WTC11 (cell line): ENCODE data around the gene ENGASE. TPM values are rescaled to one million over a fixed set of nuclear protein-coding genes. Genes with fewer than 3 reads are reported as not detected.

Source experiments
- ATAC-seq: fragments of 200-7000 bp; cut with Tn5 transposase; 2 replicates; pipeline ENCODE4 v1.10.0; 2021; ENCODE audit warnings: mild to moderate bottlenecking, moderate library complexity
- CTCF ChIA-PET: fragments of 300-600 bp; sonication (Branson Sonifier 250); formaldehyde crosslinking; loops from one replicate; lab custom pipeline; 2021; ENCODE audit warnings: antibody characterized with exemption; lab: Charles Lee
- POLR2A ChIA-PET: fragments of 350-600 bp; sonication (Branson Sonifier 250); formaldehyde crosslinking; loops from one replicate; lab custom pipeline; 2021; ENCODE audit warnings: antibody characterized with exemption; lab: Charles Lee
- DNase-seq: peaks from one replicate; pipeline ENCODE4 v3.0.0; 2021; ENCODE audit warnings: low spot score
- H3K27ac Mint-ChIP-seq: 2 replicates; pipeline ENCODE4 v1.8.0; 2021; ENCODE audit warnings: mixed read lengths
- H3K27me3 Mint-ChIP-seq: 2 replicates; pipeline ENCODE4 v1.8.0; 2021; ENCODE audit warnings: low read depth, mild to moderate bottlenecking, moderate library complexity, mixed read lengths
- H3K36me3 Mint-ChIP-seq: 2 replicates; pipeline ENCODE4 v1.8.0; 2021; ENCODE audit warnings: mixed read lengths
- H3K4me1 Mint-ChIP-seq: 2 replicates; pipeline ENCODE4 v1.8.0; 2022; ENCODE audit warnings: mixed read lengths
- H3K4me3 Mint-ChIP-seq: 2 replicates; pipeline ENCODE4 v1.8.0; 2021; ENCODE audit warnings: mild to moderate bottlenecking, moderate library complexity, mixed read lengths
- H3K9me3 Mint-ChIP-seq: 2 replicates; pipeline ENCODE4 v1.8.0; 2021; ENCODE audit warnings: mixed read lengths
- AR ChIP-seq: fragments of 250-450 bp; sonication (Bioruptor Pico); IDR thresholded peaks from 2 replicates; pipeline ENCODE4 v1.9.0; 2021; ENCODE audit warnings: mild to moderate bottlenecking
- ATF2 ChIP-seq: sonication (generic); formaldehyde crosslinking; IDR thresholded peaks from 2 replicates; pipeline ENCODE4 v1.8.1; 2022; ENCODE audit warnings: low read depth, missing genetic modification reagents, borderline replicate concordance
- CDX4 ChIP-seq: fragments of 250-450 bp; sonication (Bioruptor Pico); IDR thresholded peaks from 2 replicates; pipeline ENCODE4 v1.9.0; 2021; ENCODE audit warnings: moderate library complexity, mild to moderate bottlenecking, inconsistent platforms, borderline replicate concordance
- EMX1 ChIP-seq: fragments of 250-450 bp; sonication (Bioruptor Pico); IDR thresholded peaks from 2 replicates; pipeline ENCODE4 v1.8.0; 2021; ENCODE audit warnings: mild to moderate bottlenecking
- MXD4 ChIP-seq: fragments of 250-450 bp; sonication (Bioruptor Pico); IDR thresholded peaks from 2 replicates; pipeline ENCODE4 v1.8.0; 2021; ENCODE audit warnings: mild to moderate bottlenecking, moderate library complexity, borderline replicate concordance
- NFATC4 ChIP-seq: fragments of 250-450 bp; sonication (Bioruptor Pico); IDR thresholded peaks from 2 replicates; pipeline ENCODE4 v1.9.0; 2021; ENCODE audit warnings: mild to moderate bottlenecking
- NFYB ChIP-seq: sonication (generic); formaldehyde crosslinking; conservative IDR thresholded peaks from 2 replicates; pipeline ENCODE4 v1.8.0; 2022; ENCODE audit warnings: low read depth, missing genetic modification reagents
- NR1H2 ChIP-seq: sonication (generic); formaldehyde crosslinking; IDR thresholded peaks from 2 replicates; pipeline ENCODE4 v1.9.0; 2021; ENCODE audit warnings: mild to moderate bottlenecking, moderate library complexity, missing genetic modification reagents
- NR3C1 ChIP-seq: sonication (generic); formaldehyde crosslinking; conservative IDR thresholded peaks from 2 replicates; pipeline ENCODE4 v1.8.1; 2023; ENCODE audit warnings: low read depth, mild to moderate bottlenecking, missing genetic modification reagents
- OVOL2 ChIP-seq: fragments of 250-450 bp; sonication (Bioruptor Pico); IDR thresholded peaks from 2 replicates; pipeline ENCODE4 v1.9.0; 2021; ENCODE audit warnings: mild to moderate bottlenecking, borderline replicate concordance
- PRRX2 ChIP-seq: fragments of 250-450 bp; sonication (Bioruptor Pico); IDR thresholded peaks from 2 replicates; pipeline ENCODE4 v1.8.0; 2021; ENCODE audit warnings: mild to moderate bottlenecking
- SMAD3 ChIP-seq: sonication (generic); formaldehyde crosslinking; IDR thresholded peaks from 2 replicates; pipeline ENCODE4 v1.8.0; 2022; ENCODE audit warnings: missing genetic modification reagents, mild to moderate bottlenecking, borderline replicate concordance
- STAT6 ChIP-seq: sonication (generic); formaldehyde crosslinking; conservative IDR thresholded peaks from 2 replicates; pipeline ENCODE4 v1.8.1; 2023; ENCODE audit warnings: mild to moderate bottlenecking, low read depth, missing genetic modification reagents, moderate library complexity
- TEAD4 ChIP-seq: sonication (generic); formaldehyde crosslinking; IDR thresholded peaks from 2 replicates; pipeline ENCODE4 v1.8.0; 2022; ENCODE audit warnings: mild to moderate bottlenecking, missing genetic modification reagents
- ZNF121 ChIP-seq: sonication (generic); formaldehyde crosslinking; IDR thresholded peaks from 2 replicates; pipeline ENCODE4 v1.8.0; 2023; ENCODE audit warnings: missing genetic modification reagents
- ZNF138 ChIP-seq: sonication (generic); formaldehyde crosslinking; conservative IDR thresholded peaks from 2 replicates; pipeline ENCODE4 v1.8.1; 2022; ENCODE audit warnings: mild to moderate bottlenecking, moderate library complexity, missing genetic modification reagents
- ZNF396 ChIP-seq: fragments of 250-450 bp; sonication (Bioruptor Pico); IDR thresholded peaks from 2 replicates; pipeline ENCODE4 v1.8.0; 2021; ENCODE audit warnings: mild to moderate bottlenecking, moderate library complexity, borderline replicate concordance
- total RNA-seq: library from RNA; stranded (reverse); gene quantifications from 3 replicates; pipeline ENCODE4 v1.2.3, GENCODE V29; 2021
- TF ChIP-seq, protein P1 (sequence below): fragments of 250-450 bp; sonication (Bioruptor Pico); conservative IDR thresholded peaks from 2 replicates; pipeline ENCODE4 v1.9.0; 2021; ENCODE audit warnings: mild to moderate bottlenecking
- TF ChIP-seq, protein P2 (sequence below): sonication (generic); formaldehyde crosslinking; IDR thresholded peaks from 2 replicates; pipeline ENCODE4 v1.8.1; 2022; ENCODE audit warnings: missing genetic modification reagents, borderline replicate concordance

The ENGASE gene
- total RNA-seq, 1 experiment from 2014 or later, result 41.6 TPM

DNA sequence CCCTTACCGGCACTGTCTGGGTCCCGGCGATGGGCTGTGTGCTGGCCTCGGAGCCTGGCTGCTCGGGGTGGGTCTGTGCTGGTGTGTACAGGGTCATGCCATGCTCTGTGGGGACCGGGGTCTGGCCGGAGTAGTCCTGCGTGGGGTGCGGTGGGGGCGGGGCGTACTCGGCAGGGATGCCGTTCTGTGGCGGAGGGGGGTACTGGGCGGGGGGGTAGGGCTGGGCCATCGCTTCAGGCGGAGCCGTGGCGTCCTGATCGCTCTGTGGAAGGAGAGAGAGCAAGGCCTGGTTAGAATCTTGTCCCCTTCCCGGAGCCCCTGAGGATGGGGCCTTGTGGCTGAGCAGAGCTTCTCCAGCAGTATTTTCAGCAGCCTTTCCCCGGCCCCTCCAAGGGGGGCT is 40.9 kb downstream of the ENGASE start:
- CTCF ChIA-PET, result interaction anchor here (1.4 to 1.7 kb wide), 2 partner anchors 28 to 33 kb away, joined by 4 to 11 read pairs; no protein-coding TSS in a partner anchor
- H3K27me3 Mint-ChIP-seq, result no peaks in the 10 kb centered on the region
- TF ChIP-seq, protein P1, sequence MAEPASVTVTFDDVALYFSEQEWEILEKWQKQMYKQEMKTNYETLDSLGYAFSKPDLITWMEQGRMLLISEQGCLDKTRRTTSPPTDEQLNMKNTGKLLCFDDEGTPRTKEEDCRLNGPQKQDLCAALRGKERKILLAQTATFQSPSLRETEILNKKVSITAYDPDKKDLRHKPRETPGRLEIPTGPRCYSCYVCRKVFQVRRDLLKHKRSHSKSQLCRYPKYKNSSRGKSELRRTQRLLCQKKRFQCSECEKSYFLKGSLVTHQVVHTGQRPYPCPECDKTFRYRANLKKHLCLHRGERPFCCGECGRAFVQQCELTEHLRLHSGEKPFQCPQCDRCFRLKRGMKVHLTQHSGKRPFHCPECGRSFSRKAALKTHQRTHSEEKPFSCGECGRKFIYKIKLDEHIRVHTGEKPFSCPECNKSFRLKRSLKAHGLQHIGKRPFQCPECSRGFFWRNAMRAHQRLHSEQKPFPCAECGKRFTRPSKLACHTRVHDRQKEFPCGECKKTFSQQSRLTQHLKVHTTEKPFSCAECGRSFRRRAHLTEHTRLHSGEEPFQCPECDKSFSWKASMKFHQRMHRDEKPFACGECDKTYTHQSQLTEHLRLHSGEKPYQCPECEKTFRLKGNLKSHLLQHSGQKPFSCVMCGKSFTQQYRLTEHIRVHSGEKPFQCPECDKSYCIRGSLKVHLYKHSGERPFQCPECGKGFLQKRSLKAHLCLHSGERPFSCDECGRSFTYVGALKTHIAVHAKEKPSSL (CRISPR knock-in tag), result no peak
- TF ChIP-seq MXD4, result no peak
- no peak for TF ChIP-seq CDX4 (CRISPR knock-in tag)
- TF ChIP-seq ZNF396 (CRISPR knock-in tag), result no peak
- TF ChIP-seq EMX1 (CRISPR knock-in tag), result no peak
- no peak for TF ChIP-seq STAT6
- no peak for TF ChIP-seq ATF2 (CRISPR knock-in tag)
- TF ChIP-seq ZNF138 (CRISPR knock-in tag), result no peak
- no peak for TF ChIP-seq NR1H2 (CRISPR knock-in tag)
- TF ChIP-seq NFATC4, result no peak
- TF ChIP-seq, all 79 proteins: peak for 0
- H3K4me1 Mint-ChIP-seq, result no peaks in the 10 kb centered on the region
- POLR2A ChIA-PET, result no interaction called here
- ATAC-seq, result no peak
- H3K9me3 Mint-ChIP-seq, result no peaks in the 10 kb centered on the region
- no peak for DNase-seq
- no peaks in the 10 kb centered on the region for H3K36me3 Mint-ChIP-seq
- H3K27ac Mint-ChIP-seq, result no peak overlapping the region
- no peak overlapping the region for H3K4me3 Mint-ChIP-seq

DNA sequence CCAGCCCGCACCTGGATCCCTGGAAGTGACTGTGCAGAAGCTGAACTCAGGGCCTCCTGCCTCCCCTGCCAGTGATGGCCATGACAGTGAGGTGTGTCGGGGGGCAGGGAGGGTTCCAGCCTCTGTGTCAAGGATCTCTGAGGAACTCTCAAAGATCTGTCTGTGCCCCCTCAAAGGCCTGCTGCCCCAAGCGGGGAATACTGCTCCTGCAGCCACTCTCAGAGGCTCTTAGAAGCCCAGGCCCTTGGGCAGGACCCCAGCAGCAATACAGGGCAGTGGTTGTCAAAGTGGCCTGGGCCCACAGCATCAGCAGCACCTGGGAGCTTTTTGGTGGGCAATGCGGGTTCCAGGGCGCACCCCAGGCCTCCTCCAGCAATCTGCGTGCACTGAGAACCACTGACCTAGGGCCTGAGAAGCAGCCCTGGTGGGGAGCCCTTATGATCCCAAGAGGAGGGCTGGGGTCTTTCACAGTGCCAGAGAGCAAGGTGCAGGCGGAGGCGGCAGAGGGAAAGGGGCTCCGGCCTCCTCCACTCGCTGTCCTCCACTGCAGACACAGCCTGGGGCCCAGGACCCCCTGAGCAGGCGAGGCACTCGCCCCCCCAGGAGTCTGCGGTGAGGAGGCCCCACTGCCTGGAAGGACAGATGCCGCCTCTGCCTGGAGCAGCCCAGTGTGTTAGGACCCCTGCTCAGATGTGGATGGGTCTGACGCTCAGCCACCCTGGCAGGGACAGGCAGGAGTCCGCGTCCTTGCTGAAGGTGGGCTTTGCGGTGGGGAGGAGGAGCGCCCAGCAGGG is 42.1 kb downstream of the ENGASE start:
- CTCF ChIA-PET, result no interaction called here
- H3K27me3 Mint-ChIP-seq, result no peaks in the 10 kb centered on the region
- no peaks in the 10 kb centered on the region for H3K4me1 Mint-ChIP-seq
- H3K36me3 Mint-ChIP-seq, result no peaks in the 10 kb centered on the region
- ATAC-seq (peak; percentile 30; the same call in 1 of the 2 replicates), DNase-seq (no peak)
- no peak overlapping the region for H3K4me3 Mint-ChIP-seq
- no peak overlapping the region for H3K27ac Mint-ChIP-seq
- no peaks in the 10 kb centered on the region for H3K9me3 Mint-ChIP-seq
- POLR2A ChIA-PET, result no interaction called here
- TF ChIP-seq OVOL2 (CRISPR knock-in tag) (no peak), PRRX2 (CRISPR knock-in tag) (no peak), NFYB (no peak), TEAD4 (CRISPR knock-in tag) (no peak)

- no peaks in the 10 kb centered on the region for H3K27me3 Mint-ChIP-seq
- no peaks in the 10 kb centered on the region for H3K36me3 Mint-ChIP-seq
- POLR2A ChIA-PET, result no interaction called here
- H3K4me1 Mint-ChIP-seq, result no peaks in the 10 kb centered on the region
- no peak overlapping the region for H3K4me3 Mint-ChIP-seq
- no peak for DNase-seq
- H3K9me3 Mint-ChIP-seq, result no peaks in the 10 kb centered on the region
- CTCF ChIA-PET, result interaction anchor here (1.9 kb wide), 1 partner anchor 30 kb away, joined by 5 read pairs; no protein-coding TSS in a partner anchor
- ATAC-seq, result no peak
- H3K27ac Mint-ChIP-seq, result no peak overlapping the region
- TF ChIP-seq NR3C1 (CRISPR knock-in tag) (no peak), ZNF121 (CRISPR knock-in tag) (no peak), SMAD3 (CRISPR knock-in tag) (no peak), NFYB (no peak), OVOL2 (CRISPR knock-in tag) (no peak), AR (CRISPR knock-in tag) (no peak)
- TF ChIP-seq, protein P2, sequence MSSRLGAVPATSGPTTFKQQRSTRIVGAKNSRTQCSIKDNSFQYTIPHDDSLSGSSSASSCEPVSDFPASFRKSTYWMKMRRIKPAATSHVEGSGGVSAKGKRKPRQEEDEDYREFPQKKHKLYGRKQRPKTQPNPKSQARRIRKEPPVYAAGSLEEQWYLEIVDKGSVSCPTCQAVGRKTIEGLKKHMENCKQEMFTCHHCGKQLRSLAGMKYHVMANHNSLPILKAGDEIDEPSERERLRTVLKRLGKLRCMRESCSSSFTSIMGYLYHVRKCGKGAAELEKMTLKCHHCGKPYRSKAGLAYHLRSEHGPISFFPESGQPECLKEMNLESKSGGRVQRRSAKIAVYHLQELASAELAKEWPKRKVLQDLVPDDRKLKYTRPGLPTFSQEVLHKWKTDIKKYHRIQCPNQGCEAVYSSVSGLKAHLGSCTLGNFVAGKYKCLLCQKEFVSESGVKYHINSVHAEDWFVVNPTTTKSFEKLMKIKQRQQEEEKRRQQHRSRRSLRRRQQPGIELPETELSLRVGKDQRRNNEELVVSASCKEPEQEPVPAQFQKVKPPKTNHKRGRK, result no peak
These were observed 43.4 kb downstream of the ENGASE start for GRCh38 chr17:79117905-79118487.
